ENCODE measurements around the gene BNIP5. TPM values are rescaled to one million over a fixed set of nuclear protein-coding genes. Genes with fewer than 3 reads are reported as not detected.

BNIP5 gene
- total RNA-seq, 3 donors from 2014 or later, result under 0.01 TPM; not detected in 2

DNA sequence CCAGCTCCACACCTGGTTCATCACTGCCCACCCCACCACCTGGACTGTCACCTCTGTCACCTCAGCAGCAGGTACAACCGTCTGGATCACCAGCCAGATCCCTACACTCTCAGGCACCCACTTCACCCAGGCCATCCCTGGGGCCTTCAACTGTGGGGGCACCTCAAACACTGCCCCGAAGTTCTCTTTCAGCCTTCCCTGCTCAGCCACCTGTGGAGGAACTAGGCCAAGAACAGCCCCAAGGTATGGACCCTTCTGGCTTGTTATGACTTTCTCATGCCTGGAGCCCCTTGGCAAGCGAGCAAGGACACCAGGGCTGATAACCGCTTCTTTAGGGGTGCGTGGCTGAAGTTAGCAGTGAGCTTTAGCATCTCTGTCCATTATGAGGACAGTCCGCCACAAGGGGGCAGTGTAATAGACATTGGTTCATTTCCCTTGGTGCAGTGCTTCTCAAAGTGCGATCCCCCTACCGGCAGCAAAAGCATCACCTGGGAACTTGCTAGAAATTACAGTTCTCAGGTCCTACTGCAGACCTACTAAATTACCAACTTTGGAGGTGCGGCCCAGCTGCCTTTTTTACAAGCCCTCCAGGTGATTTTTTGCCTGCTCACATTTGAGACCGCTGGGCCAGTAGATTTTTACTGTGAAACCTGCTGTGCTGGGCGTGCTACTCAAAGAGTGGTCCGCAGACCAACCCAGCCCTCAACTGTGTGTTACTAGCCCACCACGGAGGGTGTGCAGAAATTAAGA, 34.3 kb downstream of the BNIP5 start:
- TF ChIP-seq POLR2A (IDR thresholded peaks at IDR 0.05), result no peak
- TF ChIP-seq, protein P1, sequence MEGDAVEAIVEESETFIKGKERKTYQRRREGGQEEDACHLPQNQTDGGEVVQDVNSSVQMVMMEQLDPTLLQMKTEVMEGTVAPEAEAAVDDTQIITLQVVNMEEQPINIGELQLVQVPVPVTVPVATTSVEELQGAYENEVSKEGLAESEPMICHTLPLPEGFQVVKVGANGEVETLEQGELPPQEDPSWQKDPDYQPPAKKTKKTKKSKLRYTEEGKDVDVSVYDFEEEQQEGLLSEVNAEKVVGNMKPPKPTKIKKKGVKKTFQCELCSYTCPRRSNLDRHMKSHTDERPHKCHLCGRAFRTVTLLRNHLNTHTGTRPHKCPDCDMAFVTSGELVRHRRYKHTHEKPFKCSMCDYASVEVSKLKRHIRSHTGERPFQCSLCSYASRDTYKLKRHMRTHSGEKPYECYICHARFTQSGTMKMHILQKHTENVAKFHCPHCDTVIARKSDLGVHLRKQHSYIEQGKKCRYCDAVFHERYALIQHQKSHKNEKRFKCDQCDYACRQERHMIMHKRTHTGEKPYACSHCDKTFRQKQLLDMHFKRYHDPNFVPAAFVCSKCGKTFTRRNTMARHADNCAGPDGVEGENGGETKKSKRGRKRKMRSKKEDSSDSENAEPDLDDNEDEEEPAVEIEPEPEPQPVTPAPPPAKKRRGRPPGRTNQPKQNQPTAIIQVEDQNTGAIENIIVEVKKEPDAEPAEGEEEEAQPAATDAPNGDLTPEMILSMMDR (IDR thresholded peaks at IDR 0.05), result peak; percentile 85 to 93 (median 89)
- no peak for TF ChIP-seq POLR2AphosphoS5 (IDR thresholded peaks at IDR 0.05)
- intact Hi-C loops (cut with DNase I; ENCODE audit: low total_unique reads), result no loop called here
- DNase-seq (ENCODE audit: low spot score in 2 of 2), result peak; percentile 77 to 83
- Histone ChIP-seq H3K4me3 (no peak overlapping the region), H3K27me3 (no peaks in the 10 kb centered on the region), H3K4me1 (no peaks in the 10 kb centered on the region), H3K36me3 (no peaks in the 10 kb centered on the region), H3K9me3 (no peaks in the 10 kb centered on the region), H3K27ac (no peak overlapping the region)

DNA sequence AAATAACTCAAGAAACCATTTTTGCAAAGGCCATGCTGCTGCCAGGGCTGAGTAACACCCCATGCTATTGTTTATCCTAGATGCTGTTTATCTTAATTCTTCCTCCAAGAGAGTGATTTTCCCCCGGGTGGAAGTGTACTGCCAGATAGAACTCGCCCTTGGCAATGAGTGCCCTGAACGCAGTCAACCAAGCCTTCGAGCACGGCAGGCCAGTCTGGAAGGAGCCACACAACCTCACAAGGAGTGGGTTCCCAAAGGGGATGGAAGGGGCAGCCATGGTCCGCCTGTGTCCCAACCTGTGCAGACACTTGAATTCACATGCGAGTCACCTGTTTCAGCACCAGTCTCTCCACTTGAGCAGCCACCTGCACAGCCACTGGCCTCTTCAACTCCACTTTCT, 34.9 kb downstream of the BNIP5 start:
- intact Hi-C loops (cut with DNase I; ENCODE audit: low total_unique reads), result no loop called here
- DNase-seq (ENCODE audit: low spot score in 2 of 2), result no peak

DNA sequence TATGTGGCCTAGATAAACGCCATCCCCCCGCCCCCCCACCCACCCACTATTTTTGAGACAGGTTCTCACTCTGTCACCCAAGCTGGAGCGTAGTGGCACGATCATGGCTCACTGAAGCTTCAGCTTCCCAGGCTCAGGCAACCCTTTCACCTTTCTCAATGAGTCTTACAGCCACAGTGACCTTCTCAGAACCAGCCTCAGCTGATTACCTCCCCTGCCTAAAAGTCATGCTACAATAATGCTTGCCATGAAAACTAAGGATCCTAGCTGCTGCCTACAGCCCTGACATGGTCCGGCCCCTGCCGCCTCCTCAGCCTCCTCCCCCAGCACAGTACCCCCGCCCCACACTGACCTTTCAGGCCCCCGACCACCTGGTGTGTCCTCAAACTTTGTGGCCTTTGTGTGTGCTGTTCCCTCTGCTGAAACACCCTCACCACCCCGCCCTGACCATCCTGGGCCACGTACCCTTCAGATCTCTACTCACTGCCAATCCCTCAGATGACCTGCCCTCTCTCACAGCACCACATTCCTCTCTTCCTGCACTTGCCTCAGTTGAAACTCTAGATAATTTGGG, 35.5 kb downstream of the BNIP5 start:
- no peak overlapping the region for H3K4me3 ChIP-seq
- H3K36me3 ChIP-seq, result no peaks in the 10 kb centered on the region
- DNase-seq (ENCODE audit: low spot score in 2 of 2), result no peak
- H3K27ac ChIP-seq, result no peak overlapping the region
- TF ChIP-seq, protein P1 (IDR thresholded peaks at IDR 0.05), result no peak
- no peak for TF ChIP-seq POLR2A (IDR thresholded peaks at IDR 0.05)
- no peak for TF ChIP-seq POLR2AphosphoS5 (IDR thresholded peaks at IDR 0.05)
- no peaks in the 10 kb centered on the region for H3K4me1 ChIP-seq
- intact Hi-C loops (cut with DNase I; ENCODE audit: low total_unique reads), result no loop called here
- H3K9me3 ChIP-seq, result no peaks in the 10 kb centered on the region
- H3K27me3 ChIP-seq, result no peaks in the 10 kb centered on the region

More for the DNA sequence above, 34.9 kb downstream of the BNIP5 start:
- Histone ChIP-seq H3K4me3 (no peak overlapping the region), H3K27me3 (no peaks in the 10 kb centered on the region), H3K9me3 (no peaks in the 10 kb centered on the region), H3K4me1 (no peaks in the 10 kb centered on the region), H3K27ac (no peak overlapping the region), H3K36me3 (no peaks in the 10 kb centered on the region)
- no peak for TF ChIP-seq POLR2AphosphoS5 (IDR thresholded peaks at IDR 0.05)
- TF ChIP-seq POLR2A (IDR thresholded peaks at IDR 0.05), result no peak
- TF ChIP-seq, protein P1 (IDR thresholded peaks at IDR 0.05), result no peak

DNA sequence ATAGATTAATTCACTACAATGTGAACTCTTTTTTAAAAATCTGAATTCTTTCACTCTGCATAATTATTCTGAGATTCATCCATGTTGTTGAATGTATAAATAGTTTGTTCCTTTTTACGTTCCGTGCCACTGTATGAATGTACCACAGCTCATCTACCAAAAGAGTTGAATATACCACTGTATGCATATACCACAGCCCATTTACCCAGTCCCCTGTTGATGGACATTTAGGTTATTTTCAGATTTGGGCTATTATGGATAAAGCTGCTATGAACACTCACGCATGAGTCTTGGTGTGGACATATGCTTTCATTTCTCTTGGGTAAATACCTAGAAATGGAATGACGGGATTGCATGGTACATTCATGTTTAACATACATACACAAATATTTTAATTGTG, 38.7 kb downstream of the BNIP5 start:
- Histone ChIP-seq H3K27me3 (no peaks in the 10 kb centered on the region), H3K4me1 (no peaks in the 10 kb centered on the region), H3K36me3 (no peaks in the 10 kb centered on the region), H3K9me3 (no peaks in the 10 kb centered on the region), H3K27ac (no peak overlapping the region), H3K4me3 (no peak overlapping the region)
- TF ChIP-seq POLR2A (IDR thresholded peaks at IDR 0.05) (no peak), POLR2AphosphoS5 (IDR thresholded peaks at IDR 0.05) (no peak)
- TF ChIP-seq, protein P1 (IDR thresholded peaks at IDR 0.05), result no peak
- no peak for DNase-seq (ENCODE audit: low spot score in 2 of 2)
- intact Hi-C loops (cut with DNase I; ENCODE audit: low total_unique reads), result no loop called here

DNA sequence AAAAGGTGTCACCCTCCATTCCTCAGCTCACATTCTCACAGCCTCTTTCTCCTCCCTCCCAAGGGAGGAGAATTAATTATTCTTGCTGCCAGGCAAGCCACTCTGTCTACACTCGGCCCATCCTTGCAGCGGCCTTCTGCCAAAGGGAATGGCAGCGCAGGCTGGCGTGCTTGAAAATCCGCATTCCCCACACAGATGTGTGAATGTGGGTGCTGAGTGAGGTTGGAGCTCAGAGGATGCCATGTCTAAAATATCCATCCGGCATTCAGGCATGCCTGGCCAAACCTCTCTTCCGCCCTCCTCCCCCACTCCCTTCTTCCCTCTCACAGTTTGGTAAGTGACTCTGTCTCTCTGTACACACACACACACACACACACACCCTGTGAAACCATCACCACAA, 39.2 kb downstream of the BNIP5 start:
- H3K9me3 ChIP-seq, result no peaks in the 10 kb centered on the region
- intact Hi-C loops (cut with DNase I; ENCODE audit: low total_unique reads), result no loop called here
- H3K36me3 ChIP-seq, result no peaks in the 10 kb centered on the region
- no peaks in the 10 kb centered on the region for H3K27me3 ChIP-seq
- TF ChIP-seq POLR2AphosphoS5 (IDR thresholded peaks at IDR 0.05) (no peak), POLR2A (IDR thresholded peaks at IDR 0.05) (no peak)
- TF ChIP-seq, protein P1 (IDR thresholded peaks at IDR 0.05), result no peak
- H3K4me3 ChIP-seq, result no peak overlapping the region
- no peaks in the 10 kb centered on the region for H3K4me1 ChIP-seq
- no peak for DNase-seq (ENCODE audit: low spot score in 2 of 2)
- no peak overlapping the region for H3K27ac ChIP-seq
